ENCODE data around the gene WDR27. TPM values are rescaled to one million over a fixed set of nuclear protein-coding genes. Genes with fewer than 3 reads are reported as not detected.

The WDR27 gene
- total RNA-seq = 14.4 and 31.0 TPM in 2 replicates

GRCh38 chr6:169701954-169702839, at the start of gene WDR27, which contains the start of gene C6orf120:
TSS of gene WDR27 (minus strand) at chr6:169702029. CDS start at chr6:169689005, 13,024 bp downstream.
TSS of gene C6orf120 (plus strand) at chr6:169702126. CDS start at chr6:169702460, 334 bp downstream.

GRCh38 chr6:169724494-169725124, 22.8 kb upstream of the WDR27 start, which contains the start of gene PHF10:
TSS of gene PHF10 (minus strand) at chr6:169724500. CDS start at chr6:169723931, 569 bp downstream.

Other genes starting within 250 kb of the WDR27 start
- 27.7 and 31.3 TPM in 2 replicates for gene C6orf120, start 97 bp upstream of the WDR27 start, total RNA-seq
- 9.9 and 22.4 TPM in 2 replicates for gene PHF10, start 22.5 kb upstream of the WDR27 start, total RNA-seq
- gene DYNLT2, start 49.5 kb upstream of the WDR27 start, total RNA-seq = 0.68 and 0.71 TPM in 2 replicates
- gene ERMARD, start 49.6 kb upstream of the WDR27 start, total RNA-seq = 26.0 and 31.2 TPM in 2 replicates

Measured in nasal cavity respiratory epithelium epithelial cell of viscerocranial mucosa (primary cell).